GM18499 (cell line): ENCODE measurements around the gene CSN1S1.

Experiments used
- ATAC-seq: cut with Tn5 transposase; IDR thresholded peaks from one replicate; pipeline ENCODE4 v1.9.1; 2021; ENCODE audit warnings: moderate number of reproducible peaks; ENCODE audit not compliant: insufficient read depth, unreplicated experiment

CSN1S1 gene

GRCh38 chr4:69986663-69987062, 55.8 kb downstream of the CSN1S1 start:
- no peak for ATAC-seq

- no peak for ATAC-seq
These were observed 60.1 kb downstream of the CSN1S1 start for GRCh38 chr4:69991016-69991415.

- ATAC-seq: no peak
These were observed 63.9 kb downstream of the CSN1S1 start for GRCh38 chr4:69994782-69995181.

GRCh38 chr4:69995526-69996016, 64.7 kb downstream of the CSN1S1 start, which contains the start of gene STATH:
STATH (plus strand) TSS chr4:69995966; CDS start chr4:69998438, 2,472 bp downstream.
- no peak for ATAC-seq
